Endothelial cell of umbilical vein (primary cell): Measurements from ENCODE around the gene TEX53.

Experiments used
- EZH2 ChIP-seq: IDR thresholded peaks from 2 replicates; pipeline ENCODE4 v1.6.1; 2012; ENCODE audit warnings: borderline replicate concordance, low read depth, mild to moderate bottlenecking, moderate library complexity, low read length, inconsistent platforms; ENCODE audit not compliant: severe bottlenecking
- FOS ChIP-seq: IDR thresholded peaks from 2 replicates; pipeline ENCODE4 v1.6.1; 2011; ENCODE audit warnings: mild to moderate bottlenecking, low read length, moderate library complexity, borderline replicate concordance; ENCODE audit not compliant: insufficient read depth
- JUN ChIP-seq: IDR thresholded peaks from 2 replicates; pipeline ENCODE4 v1.6.1; 2011; ENCODE audit warnings: borderline replicate concordance, low read depth; ENCODE audit not compliant: insufficient read length, insufficient read depth
- MAX ChIP-seq: IDR thresholded peaks from 2 replicates; pipeline ENCODE4 v1.6.1; 2011; ENCODE audit not compliant: insufficient read depth, insufficient read length
- MYC ChIP-seq: IDR thresholded peaks from one replicate; pipeline ENCODE4 v1.6.1; 2011; ENCODE audit warnings: mild to moderate bottlenecking, low read depth, low read length
- POLR2A ChIP-seq: IDR thresholded peaks from 2 replicates; pipeline ENCODE4 v1.6.1; 2012; ENCODE audit warnings: low read depth, mild to moderate bottlenecking, control low read depth, low read length
- POLR2AphosphoS5 ChIP-seq: IDR thresholded peaks from 2 replicates; pipeline ENCODE4 v1.6.1; 2012; ENCODE audit warnings: low read depth, mild to moderate bottlenecking, control low read depth, low read length, moderate library complexity; ENCODE audit not compliant: insufficient read depth
- TF ChIP-seq, protein P1 (sequence below), 2 donors: IDR thresholded peaks; 1 replicate in 1 of 2; 2 replicates in 1 of 2; pipeline ENCODE4 v1.5.1; 2011; ENCODE audit warnings: low read length in 2 of 2, mild to moderate bottlenecking in 2 of 2, moderate library complexity in 2 of 2, control low read depth in 1 of 2, inconsistent platforms in 1 of 2, low read depth in 1 of 2; ENCODE audit not compliant: insufficient read depth in 1 of 2; ENCODE audit errors: extremely low read depth in 1 of 2

GRCh38 chr9:114634387-114634786 lies 23.2 kb downstream of the TEX53 start:
- TF ChIP-seq MYC (no peak), POLR2A (no peak), POLR2AphosphoS5 (no peak), JUN (no peak), EZH2 (no peak), FOS (no peak), MAX (no peak)
- TF ChIP-seq, protein P1, sequence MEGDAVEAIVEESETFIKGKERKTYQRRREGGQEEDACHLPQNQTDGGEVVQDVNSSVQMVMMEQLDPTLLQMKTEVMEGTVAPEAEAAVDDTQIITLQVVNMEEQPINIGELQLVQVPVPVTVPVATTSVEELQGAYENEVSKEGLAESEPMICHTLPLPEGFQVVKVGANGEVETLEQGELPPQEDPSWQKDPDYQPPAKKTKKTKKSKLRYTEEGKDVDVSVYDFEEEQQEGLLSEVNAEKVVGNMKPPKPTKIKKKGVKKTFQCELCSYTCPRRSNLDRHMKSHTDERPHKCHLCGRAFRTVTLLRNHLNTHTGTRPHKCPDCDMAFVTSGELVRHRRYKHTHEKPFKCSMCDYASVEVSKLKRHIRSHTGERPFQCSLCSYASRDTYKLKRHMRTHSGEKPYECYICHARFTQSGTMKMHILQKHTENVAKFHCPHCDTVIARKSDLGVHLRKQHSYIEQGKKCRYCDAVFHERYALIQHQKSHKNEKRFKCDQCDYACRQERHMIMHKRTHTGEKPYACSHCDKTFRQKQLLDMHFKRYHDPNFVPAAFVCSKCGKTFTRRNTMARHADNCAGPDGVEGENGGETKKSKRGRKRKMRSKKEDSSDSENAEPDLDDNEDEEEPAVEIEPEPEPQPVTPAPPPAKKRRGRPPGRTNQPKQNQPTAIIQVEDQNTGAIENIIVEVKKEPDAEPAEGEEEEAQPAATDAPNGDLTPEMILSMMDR (IDR thresholded peaks at IDR 0.05; ENCODE audit: extremely low read depth in 1 of 2, insufficient read depth in 1 of 2, low read depth in 1 of 2, low read length in 2 of 2): no peak
